ENCODE measurements around the gene C5orf47. TPM values are rescaled to one million over a fixed set of nuclear protein-coding genes. Genes with fewer than 3 reads are reported as not detected.

The C5orf47 gene
- total RNA-seq, 1 donor from 2014 or later: not detected

DNA sequence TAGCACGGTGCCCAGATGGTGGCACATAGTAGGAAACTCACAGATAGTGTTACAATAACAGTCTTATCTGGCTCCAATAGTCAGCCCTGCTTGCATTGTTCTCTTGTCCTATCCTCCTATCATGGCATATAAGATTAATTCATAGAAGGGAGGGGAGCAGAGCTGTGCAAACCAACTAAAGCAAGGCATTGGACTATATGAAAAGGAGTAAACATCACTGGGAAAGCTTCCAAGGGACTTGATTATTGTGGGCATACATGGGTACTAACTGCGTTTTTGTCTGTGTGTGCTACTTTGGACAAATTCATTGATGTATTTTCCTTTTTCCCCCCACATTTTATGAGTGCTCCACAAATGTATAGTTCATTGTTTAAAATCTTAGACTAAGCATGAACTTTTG is 43.8 kb upstream of the C5orf47 start:
- TF ChIP-seq, protein P1, sequence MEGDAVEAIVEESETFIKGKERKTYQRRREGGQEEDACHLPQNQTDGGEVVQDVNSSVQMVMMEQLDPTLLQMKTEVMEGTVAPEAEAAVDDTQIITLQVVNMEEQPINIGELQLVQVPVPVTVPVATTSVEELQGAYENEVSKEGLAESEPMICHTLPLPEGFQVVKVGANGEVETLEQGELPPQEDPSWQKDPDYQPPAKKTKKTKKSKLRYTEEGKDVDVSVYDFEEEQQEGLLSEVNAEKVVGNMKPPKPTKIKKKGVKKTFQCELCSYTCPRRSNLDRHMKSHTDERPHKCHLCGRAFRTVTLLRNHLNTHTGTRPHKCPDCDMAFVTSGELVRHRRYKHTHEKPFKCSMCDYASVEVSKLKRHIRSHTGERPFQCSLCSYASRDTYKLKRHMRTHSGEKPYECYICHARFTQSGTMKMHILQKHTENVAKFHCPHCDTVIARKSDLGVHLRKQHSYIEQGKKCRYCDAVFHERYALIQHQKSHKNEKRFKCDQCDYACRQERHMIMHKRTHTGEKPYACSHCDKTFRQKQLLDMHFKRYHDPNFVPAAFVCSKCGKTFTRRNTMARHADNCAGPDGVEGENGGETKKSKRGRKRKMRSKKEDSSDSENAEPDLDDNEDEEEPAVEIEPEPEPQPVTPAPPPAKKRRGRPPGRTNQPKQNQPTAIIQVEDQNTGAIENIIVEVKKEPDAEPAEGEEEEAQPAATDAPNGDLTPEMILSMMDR (IDR thresholded peaks at IDR 0.05; ENCODE audit: insufficient read depth, low read length, poor library complexity, severe bottlenecking): no peak
- DNase-seq (ENCODE audit: low read depth): no peak
- Histone ChIP-seq H3K27me3 (ENCODE audit: control insufficient read depth, insufficient read depth, low read length) (no peaks in the 10 kb centered on the region), H3K4me3 (ENCODE audit: low read depth, low read length) (no peak overlapping the region), H3K36me3 (ENCODE audit: control insufficient read depth, insufficient read depth, low read length) (no peaks in the 10 kb centered on the region)

DNA sequence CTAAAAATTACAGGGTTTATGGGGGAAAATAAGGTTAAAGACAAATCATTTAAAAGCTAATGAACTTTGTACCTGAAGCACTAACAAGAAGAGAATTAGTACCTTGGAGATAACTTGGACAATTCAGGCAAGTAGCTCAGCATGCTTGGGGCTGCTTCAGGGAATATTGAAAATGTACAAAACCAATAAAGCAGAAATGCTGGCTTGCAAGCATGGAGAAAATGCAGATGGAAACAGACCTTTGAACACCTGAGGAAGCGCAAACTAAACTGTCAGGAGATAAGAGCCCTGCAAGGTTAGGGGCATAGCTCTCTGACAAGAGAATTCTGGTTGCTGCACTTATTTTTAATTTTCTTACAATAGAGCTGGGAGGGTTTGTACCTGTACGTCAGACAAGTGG is 42.6 kb upstream of the C5orf47 start:
- TF ChIP-seq, protein P1 (IDR thresholded peaks at IDR 0.05; ENCODE audit: insufficient read depth, low read length, poor library complexity, severe bottlenecking): no peak
- Histone ChIP-seq H3K36me3 (ENCODE audit: control insufficient read depth, insufficient read depth, low read length) (no peaks in the 10 kb centered on the region), H3K27me3 (ENCODE audit: control insufficient read depth, insufficient read depth, low read length) (no peaks in the 10 kb centered on the region), H3K4me3 (ENCODE audit: low read depth, low read length) (no peak overlapping the region)
- no peak for DNase-seq (ENCODE audit: low read depth)

DNA sequence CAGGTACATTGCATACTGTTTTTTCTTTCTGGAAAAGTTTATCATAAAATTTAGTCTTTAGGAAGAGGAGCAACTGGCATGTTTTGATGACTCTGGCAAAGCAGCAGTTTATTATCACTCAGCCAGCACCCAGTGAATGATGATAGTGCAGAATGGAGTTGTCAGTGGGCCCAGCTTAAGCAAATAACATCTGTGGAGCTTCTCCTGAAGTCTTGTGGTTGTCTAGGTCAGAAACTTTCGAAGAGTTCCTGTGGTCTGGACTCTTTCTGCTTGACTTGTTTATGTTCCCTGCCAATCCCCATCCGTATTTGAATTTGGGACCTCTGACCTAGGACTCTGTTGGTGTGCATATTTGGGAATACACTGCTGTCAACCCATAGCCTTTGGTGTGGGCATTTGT is 38.1 kb upstream of the C5orf47 start:
- no peak for DNase-seq (ENCODE audit: low read depth)
- Histone ChIP-seq H3K36me3 (ENCODE audit: control insufficient read depth, insufficient read depth, low read length) (no peaks in the 10 kb centered on the region), H3K4me3 (ENCODE audit: low read depth, low read length) (no peak overlapping the region), H3K27me3 (ENCODE audit: control insufficient read depth, insufficient read depth, low read length) (no peaks in the 10 kb centered on the region)
- TF ChIP-seq, protein P1 (IDR thresholded peaks at IDR 0.05; ENCODE audit: insufficient read depth, low read length, poor library complexity, severe bottlenecking): no peak

DNA sequence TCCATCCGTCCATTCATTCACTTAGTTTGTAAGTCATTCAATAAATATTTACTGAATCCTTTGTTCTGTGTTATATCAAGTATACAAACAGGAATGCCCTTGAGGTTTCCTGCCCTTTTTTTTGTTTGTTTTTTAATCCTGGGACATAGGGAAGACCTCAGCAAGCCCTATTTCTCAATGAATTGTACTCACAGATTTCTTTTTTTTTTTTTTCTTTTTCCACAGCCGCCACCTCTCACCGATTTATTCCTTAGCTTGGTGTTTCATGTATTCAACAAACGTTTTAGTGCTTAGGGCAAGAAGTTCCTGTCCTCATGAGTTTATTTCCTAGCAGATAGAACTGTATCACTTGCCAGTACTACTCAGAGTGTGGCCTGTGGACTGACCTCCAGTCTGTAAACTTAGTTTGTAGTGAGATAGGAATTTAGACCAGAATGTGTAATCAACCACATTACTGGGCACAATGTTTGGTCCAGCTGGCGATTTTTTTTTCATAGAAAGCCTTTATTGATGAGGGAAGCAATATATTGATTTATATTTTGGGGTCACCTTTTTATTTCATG is 35.4 kb upstream of the C5orf47 start:
- no peak for DNase-seq (ENCODE audit: low read depth)
- Histone ChIP-seq H3K4me3 (ENCODE audit: low read depth, low read length) (no peak overlapping the region), H3K27me3 (ENCODE audit: control insufficient read depth, insufficient read depth, low read length) (no peaks in the 10 kb centered on the region), H3K36me3 (ENCODE audit: control insufficient read depth, insufficient read depth, low read length) (no peaks in the 10 kb centered on the region)
- TF ChIP-seq, protein P1 (IDR thresholded peaks at IDR 0.05; ENCODE audit: insufficient read depth, low read length, poor library complexity, severe bottlenecking): no peak

GRCh38 chr5:173954671-173955521 is 34.1 kb upstream of the C5orf47 start:
- DNase-seq (ENCODE audit: low read depth): no peak

More at GRCh38 chr5:173954671-173955521, 34.1 kb upstream of the C5orf47 start:
- TF ChIP-seq, protein P1 (IDR thresholded peaks at IDR 0.05; ENCODE audit: insufficient read depth, low read length, poor library complexity, severe bottlenecking): no peak
- no peaks in the 10 kb centered on the region for H3K36me3 ChIP-seq (ENCODE audit: control insufficient read depth, insufficient read depth, low read length)
- H3K27me3 ChIP-seq (ENCODE audit: control insufficient read depth, insufficient read depth, low read length): no peaks in the 10 kb centered on the region
- H3K4me3 ChIP-seq (ENCODE audit: low read depth, low read length): no peak overlapping the region

Measured in kidney epithelial cell (primary cell).